ENCODE measurements around the gene STXBP5. TPM values are rescaled to one million over a fixed set of nuclear protein-coding genes. Genes with fewer than 3 reads are reported as not detected.
A peak's percentile ranks its signal among the peaks of the same experiment; 100 is the strongest.

The STXBP5 gene
- total RNA-seq, 1 donor from 2014 or later: 28.6 TPM

- Mint-ChIP-seq H3K4me3 (no peak overlapping the region), H3K36me3 (ENCODE audit: low read depth) (peaks cover 18% of the 10 kb centered on the region), H3K9me3 (no peaks in the 10 kb centered on the region), H3K27ac (peak overlapping the region; percentile 60), H3K4me1 (peaks cover 39% of the 10 kb centered on the region), H3K27me3 (no peaks in the 10 kb centered on the region)
- intact Hi-C loops (cut with micrococcal nuclease): loop anchor here (10.0 kb wide), 1 partner anchor 100 kb away; no protein-coding TSS in a partner anchor
- no peak for DNase-seq
Observed at GRCh38 chr6:147285087-147285855, 81.1 kb downstream of the STXBP5 start.

- no peak overlapping the region for H3K4me3 Mint-ChIP-seq
- H3K27me3 Mint-ChIP-seq: no peaks in the 10 kb centered on the region
- peaks cover 3% of the 10 kb centered on the region for H3K36me3 Mint-ChIP-seq (ENCODE audit: low read depth)
- no peak for DNase-seq
- H3K4me1 Mint-ChIP-seq: peaks cover 25% of the 10 kb centered on the region
- H3K9me3 Mint-ChIP-seq: no peaks in the 10 kb centered on the region
- H3K27ac Mint-ChIP-seq: peak overlapping the region; percentile 70
- intact Hi-C loops (cut with micrococcal nuclease): loop anchor here (10.0 kb wide), 1 partner anchor 97 kb away; no protein-coding TSS in a partner anchor
Observed at GRCh38 chr6:147287869-147288271, 83.7 kb downstream of the STXBP5 start.

GRCh38 chr6:147297124-147297523 is 92.9 kb downstream of the STXBP5 start:
- DNase-seq: no peak
- Mint-ChIP-seq H3K4me1 (peaks cover 8% of the 10 kb centered on the region), H3K27ac (no peak overlapping the region), H3K4me3 (no peak overlapping the region), H3K9me3 (peaks cover 32% of the 10 kb centered on the region), H3K27me3 (no peaks in the 10 kb centered on the region), H3K36me3 (ENCODE audit: low read depth) (peaks cover 48% of the 10 kb centered on the region)
- intact Hi-C loops (cut with micrococcal nuclease): no loop called here

- no peak for DNase-seq
- H3K4me3 Mint-ChIP-seq: no peak overlapping the region
- intact Hi-C loops (cut with micrococcal nuclease): no loop called here
- H3K27me3 Mint-ChIP-seq: no peaks in the 10 kb centered on the region
- no peak overlapping the region for H3K27ac Mint-ChIP-seq
- H3K9me3 Mint-ChIP-seq: peaks cover 36% of the 10 kb centered on the region
- H3K4me1 Mint-ChIP-seq: peaks cover 8% of the 10 kb centered on the region
- peaks cover 51% of the 10 kb centered on the region for H3K36me3 Mint-ChIP-seq (ENCODE audit: low read depth)
Observed at GRCh38 chr6:147297663-147298316, 93.6 kb downstream of the STXBP5 start.

GRCh38 chr6:147298461-147298860 is 94.2 kb downstream of the STXBP5 start:
- Mint-ChIP-seq H3K27me3 (no peaks in the 10 kb centered on the region), H3K4me3 (no peak overlapping the region), H3K27ac (no peak overlapping the region), H3K4me1 (peaks cover 8% of the 10 kb centered on the region), H3K9me3 (peaks cover 40% of the 10 kb centered on the region), H3K36me3 (ENCODE audit: low read depth) (peaks cover 52% of the 10 kb centered on the region)
- intact Hi-C loops (cut with micrococcal nuclease): no loop called here
- DNase-seq: no peak

- Mint-ChIP-seq H3K4me3 (no peak overlapping the region), H3K27ac (no peak overlapping the region), H3K4me1 (peaks cover 8% of the 10 kb centered on the region), H3K9me3 (peaks cover 45% of the 10 kb centered on the region), H3K36me3 (ENCODE audit: low read depth) (peaks cover 54% of the 10 kb centered on the region), H3K27me3 (no peaks in the 10 kb centered on the region)
- intact Hi-C loops (cut with micrococcal nuclease): no loop called here
- DNase-seq: no peak
Observed at GRCh38 chr6:147299035-147299434, 94.8 kb downstream of the STXBP5 start.

- Mint-ChIP-seq H3K27ac (no peak overlapping the region), H3K27me3 (no peaks in the 10 kb centered on the region), H3K36me3 (ENCODE audit: low read depth) (peaks cover 50% of the 10 kb centered on the region), H3K9me3 (peaks cover 40% of the 10 kb centered on the region), H3K4me1 (peaks cover 8% of the 10 kb centered on the region), H3K4me3 (no peak overlapping the region)
- no peak for DNase-seq
- intact Hi-C loops (cut with micrococcal nuclease): no loop called here
Observed at GRCh38 chr6:147301070-147301469, 96.9 kb downstream of the STXBP5 start.

GRCh38 chr6:147304016-147304415 is 99.8 kb downstream of the STXBP5 start:
- DNase-seq: no peak
- intact Hi-C loops (cut with micrococcal nuclease): no loop called here
- H3K4me1 Mint-ChIP-seq: no peaks in the 10 kb centered on the region
- H3K27me3 Mint-ChIP-seq: no peaks in the 10 kb centered on the region
- peaks cover 20% of the 10 kb centered on the region for H3K9me3 Mint-ChIP-seq
- peaks cover 30% of the 10 kb centered on the region for H3K36me3 Mint-ChIP-seq (ENCODE audit: low read depth)
- H3K4me3 Mint-ChIP-seq: no peak overlapping the region
- H3K27ac Mint-ChIP-seq: no peak overlapping the region

GRCh38 chr6:147310521-147310920 is 106.3 kb downstream of the STXBP5 start:
- no peak for DNase-seq
- H3K27ac Mint-ChIP-seq: no peak overlapping the region
- intact Hi-C loops (cut with micrococcal nuclease): no loop called here
- no peaks in the 10 kb centered on the region for H3K9me3 Mint-ChIP-seq
- no peak overlapping the region for H3K4me3 Mint-ChIP-seq
- H3K4me1 Mint-ChIP-seq: no peaks in the 10 kb centered on the region
- H3K27me3 Mint-ChIP-seq: no peaks in the 10 kb centered on the region
- peaks cover 14% of the 10 kb centered on the region for H3K36me3 Mint-ChIP-seq (ENCODE audit: low read depth)

- H3K4me1 Mint-ChIP-seq: no peaks in the 10 kb centered on the region
- H3K36me3 Mint-ChIP-seq (ENCODE audit: low read depth): peaks cover 17% of the 10 kb centered on the region
- no peak overlapping the region for H3K27ac Mint-ChIP-seq
- H3K4me3 Mint-ChIP-seq: no peak overlapping the region
- DNase-seq: no peak
- intact Hi-C loops (cut with micrococcal nuclease): no loop called here
- H3K27me3 Mint-ChIP-seq: no peaks in the 10 kb centered on the region
- H3K9me3 Mint-ChIP-seq: no peaks in the 10 kb centered on the region
Observed at GRCh38 chr6:147311218-147311617, 107.0 kb downstream of the STXBP5 start.

GRCh38 chr6:147321260-147321659 is 117.0 kb downstream of the STXBP5 start:
- H3K4me1 Mint-ChIP-seq: peaks cover 13% of the 10 kb centered on the region
- DNase-seq: no peak
- no peak overlapping the region for H3K27ac Mint-ChIP-seq
- H3K36me3 Mint-ChIP-seq (ENCODE audit: low read depth): peaks cover 18% of the 10 kb centered on the region
- H3K4me3 Mint-ChIP-seq: no peak overlapping the region
- H3K9me3 Mint-ChIP-seq: no peaks in the 10 kb centered on the region
- intact Hi-C loops (cut with micrococcal nuclease): loop anchor here (5.0 kb wide), 1 partner anchor 119 kb away; the partner anchor contains the start of gene STXBP5
- no peaks in the 10 kb centered on the region for H3K27me3 Mint-ChIP-seq

GRCh38 chr6:147322299-147323162 is 118.3 kb downstream of the STXBP5 start:
- H3K4me3 Mint-ChIP-seq: peak overlapping the region; percentile 68
- peaks cover 26% of the 10 kb centered on the region for H3K36me3 Mint-ChIP-seq (ENCODE audit: low read depth)
- no peaks in the 10 kb centered on the region for H3K27me3 Mint-ChIP-seq
- peak overlapping the region; percentile 79 for H3K27ac Mint-ChIP-seq
- intact Hi-C loops (cut with micrococcal nuclease): loop anchor here (2.0 to 5.0 kb wide), 2 partner anchors 40 to 120 kb away; partner anchors contain the start of gene STXBP5
- H3K9me3 Mint-ChIP-seq: no peaks in the 10 kb centered on the region
- peaks cover 13% of the 10 kb centered on the region for H3K4me1 Mint-ChIP-seq
- DNase-seq: peak; percentile 78

GRCh38 chr6:147325557-147325956 is 121.3 kb downstream of the STXBP5 start:
- Mint-ChIP-seq H3K4me3 (no peak overlapping the region), H3K36me3 (ENCODE audit: low read depth) (peaks cover 31% of the 10 kb centered on the region), H3K27ac (no peak overlapping the region), H3K9me3 (no peaks in the 10 kb centered on the region), H3K27me3 (no peaks in the 10 kb centered on the region), H3K4me1 (peaks cover 13% of the 10 kb centered on the region)
- intact Hi-C loops (cut with micrococcal nuclease): no loop called here
- no peak for DNase-seq
